Endothelial cell of umbilical vein (primary cell): ENCODE results near the gene SP100. TPM values are rescaled to one million over a fixed set of nuclear protein-coding genes. Genes with fewer than 3 reads are reported as not detected.

Experiments
- BruUV-seq: library from RNA; stranded (reverse); fragments of 400-500 nt; replicated peaks from 2 replicates; lab custom pipeline; 2021; lab: Mats Ljungman, UMichigan
- CTCF ChIA-PET: fragments of 300-600, 350-600 bp; sonication (Branson Sonifier 250); formaldehyde crosslinking; loops from one replicate; lab custom pipeline; 2021; ENCODE audit warnings: antibody characterized with exemption, inconsistent platforms; lab: Charles Lee
- POLR2A ChIA-PET: fragments of 300-600, 350-600 bp; sonication (Branson Sonifier 250); formaldehyde crosslinking; loops from one replicate; lab custom pipeline; 2021; ENCODE audit warnings: antibody characterized with exemption, inconsistent platforms; lab: Charles Lee
- DNase-seq: peaks from one replicate; pipeline ENCODE4 v3.0.0-alpha.2; 2011; ENCODE audit warnings: low read depth, low spot score
- FAIRE-seq: peaks from 2 replicates; lab custom pipeline; 2011; peaks lifted over from hg19 to GRCh38; lab: Jason Lieb, UNC
- H2AFZ ChIP-seq: 2 replicates; pipeline ENCODE4 v1.6.0; 2012; ENCODE audit warnings: low read depth, low read length, control low read depth, inconsistent platforms
- H3K27ac ChIP-seq: 2 replicates; pipeline ENCODE4 v1.5.1; 2011; ENCODE audit warnings: low read depth, mild to moderate bottlenecking, control low read depth, low read length, moderate library complexity; ENCODE audit not compliant: insufficient read depth
- H3K27me3 ChIP-seq, 2 experiments: 2 replicates each; pipeline versions ENCODE4 v1.6.0 to v1.6.1; 2011; ENCODE audit warnings: low read length in 2 of 2, mixed read lengths in 1 of 2; ENCODE audit not compliant: control insufficient read depth in 2 of 2, insufficient read depth in 2 of 2
- H3K36me3 ChIP-seq, 2 experiments: 2 replicates in 1 of 2; 3 replicates in 1 of 2; pipeline ENCODE4 v1.5.1; 2011; ENCODE audit warnings: low read length in 2 of 2, mild to moderate bottlenecking in 1 of 2, moderate library complexity in 1 of 2; ENCODE audit not compliant: control insufficient read depth in 2 of 2, insufficient read depth in 2 of 2; ENCODE audit errors: extremely low read depth in 1 of 2
- H3K4me1 ChIP-seq: 3 replicates; pipeline ENCODE4 v1.5.1; 2011; ENCODE audit warnings: mild to moderate bottlenecking, low read length; ENCODE audit not compliant: control insufficient read depth, insufficient read depth; ENCODE audit errors: extremely low read depth
- H3K4me2 ChIP-seq: 2 replicates; pipeline ENCODE4 v1.6.1; 2011; ENCODE audit warnings: low read length, control low read depth, mixed read lengths; ENCODE audit not compliant: insufficient read depth
- H3K4me3 ChIP-seq, 3 experiments: fragments of 200-600 bp in 1 of 3; sonication (generic), shearing (Covaris generic) in 1 of 3; replicated peaks in 1 of 3; 2 replicates each; pipeline ENCODE4 v1.5.1; 2011 to 2016; ENCODE audit warnings: control low read depth in 3 of 3, low read length in 3 of 3, mild to moderate bottlenecking in 2 of 3, inconsistent platforms in 1 of 3, low read depth in 1 of 3, moderate library complexity in 1 of 3; ENCODE audit not compliant: insufficient read depth in 1 of 3
- H3K79me2 ChIP-seq: 2 replicates; pipeline ENCODE4 v1.6.0; 2012; ENCODE audit warnings: low read length, inconsistent platforms; ENCODE audit not compliant: control insufficient read depth, insufficient read depth
- H3K9ac ChIP-seq: replicated peaks from 2 replicates; pipeline ENCODE3; 2011; ENCODE audit warnings: low read length, control low read depth; ENCODE audit not compliant: insufficient read depth; ENCODE audit errors: extremely low read depth
- H3K9me1 ChIP-seq: replicated peaks from 3 replicates; pipeline ENCODE4 v1.6.0; 2011; ENCODE audit warnings: mild to moderate bottlenecking, low read length; ENCODE audit not compliant: control insufficient read depth, insufficient read depth; ENCODE audit errors: extremely low read depth
- H3K9me3 ChIP-seq: replicated peaks from 2 replicates; pipeline ENCODE4 v1.5.1; 2012; ENCODE audit warnings: low read length, inconsistent platforms; ENCODE audit not compliant: control insufficient read depth, insufficient read depth
- H4K20me1 ChIP-seq: replicated peaks from 2 replicates; pipeline ENCODE3; 2011; ENCODE audit warnings: mild to moderate bottlenecking, low read length; ENCODE audit not compliant: control insufficient read depth, insufficient read depth; ENCODE audit errors: extremely low read depth
- CTCF ChIP-seq, 2 donors: IDR thresholded peaks; 1 replicate in 1 of 2; 2 replicates in 1 of 2; pipeline ENCODE4 v1.5.1; 2011; ENCODE audit warnings: low read length in 2 of 2, mild to moderate bottlenecking in 2 of 2, moderate library complexity in 2 of 2, control low read depth in 1 of 2, inconsistent platforms in 1 of 2, low read depth in 1 of 2; ENCODE audit not compliant: insufficient read depth in 1 of 2; ENCODE audit errors: extremely low read depth in 1 of 2
- FOS ChIP-seq: IDR thresholded peaks from 2 replicates; pipeline ENCODE4 v1.6.1; 2011; ENCODE audit warnings: mild to moderate bottlenecking, low read length, moderate library complexity, borderline replicate concordance; ENCODE audit not compliant: insufficient read depth
- GATA2 ChIP-seq: IDR thresholded peaks from 2 replicates; pipeline ENCODE4 v1.7.0; 2011; ENCODE audit warnings: low read depth, mild to moderate bottlenecking, moderate library complexity, mixed read lengths, low read length; ENCODE audit not compliant: insufficient read length, insufficient read depth
- JUN ChIP-seq: IDR thresholded peaks from 2 replicates; pipeline ENCODE4 v1.6.1; 2011; ENCODE audit warnings: borderline replicate concordance, low read depth; ENCODE audit not compliant: insufficient read length, insufficient read depth
- POLR2A ChIP-seq: IDR thresholded peaks from 2 replicates; pipeline ENCODE4 v1.6.1; 2012; ENCODE audit warnings: low read depth, mild to moderate bottlenecking, control low read depth, low read length
- POLR2AphosphoS5 ChIP-seq: IDR thresholded peaks from 2 replicates; pipeline ENCODE4 v1.6.1; 2012; ENCODE audit warnings: low read depth, mild to moderate bottlenecking, control low read depth, low read length, moderate library complexity; ENCODE audit not compliant: insufficient read depth
- dilution Hi-C: fragments of 300-500 bp; cut with MboI; formaldehyde crosslinking; loops from one replicate; pipeline ENCODE4 v1.15.0; 2019; ENCODE audit warnings: low sequenced_read_pairs; ENCODE audit not compliant: extremely low pct_ligation_motif_present
- intact Hi-C: fragments of 100-400 bp; cut with micrococcal nuclease; formaldehyde crosslinking; loops from one replicate; pipeline ENCODE4 v1.10.0; 2022
- polyA plus RNA-seq, 4 experiments: library from polyadenylated mRNA; depleted of rRNA in 3 of 4; stranded (reverse) in 3 of 4; unstranded in 1 of 4; fragments of >200 nt; gene quantifications; 2 replicates each; pipeline versions ENCODE4 v1.2.1 to v1.2.3, GENCODE V29; 2011 to 2012; ENCODE audit warnings: missing spikeins in 1 of 4
- total RNA-seq: library from RNA; stranded (reverse); gene quantifications from 2 replicates; pipeline ENCODE4 v1.2.3, GENCODE V29; 2021
- TF ChIP-seq, protein P1 (sequence below): IDR thresholded peaks from 2 replicates; pipeline ENCODE4 v1.6.1; 2011; ENCODE audit not compliant: insufficient read depth, insufficient read length

Gene SP100
- total and polyA plus RNA-seq, 2 donors (not counting 3 experiments of a cell fraction or from before 2014, with no cell fraction given), result 33.7 to 108 TPM

GRCh38 chr2:230429513-230429912 is 13.5 kb downstream of the SP100 start:
- no peak overlapping the region for H3K4me3 ChIP-seq
- peaks cover 94% of the 10 kb centered on the region for H3K79me2 ChIP-seq
- intact Hi-C loops, result no loop called here
- DNase-seq (no peak), FAIRE-seq (no peak)
- no peaks in the 10 kb centered on the region for H3K36me3 ChIP-seq
- no peak overlapping the region for H3K27ac ChIP-seq
- no peak overlapping the region for H2AFZ ChIP-seq
- BruUV-seq, result no TSS peak
- no peaks in the 10 kb centered on the region for H3K27me3 ChIP-seq
- POLR2A ChIA-PET, result no interaction called here
- no peaks in the 10 kb centered on the region for H3K9me3 ChIP-seq
- CTCF ChIA-PET, result no interaction called here
- no peaks in the 10 kb centered on the region for H3K4me1 ChIP-seq
- no peak overlapping the region for H3K9ac ChIP-seq
- TF ChIP-seq GATA2 (no peak), FOS (no peak), CTCF (IDR thresholded peaks at IDR 0.05; ENCODE audit: extremely low read depth in 1 of 2, insufficient read depth in 1 of 2, low read depth in 1 of 2, low read length in 2 of 2) (no peak), POLR2A (no peak), POLR2AphosphoS5 (no peak), JUN (no peak)
- TF ChIP-seq, protein P1, sequence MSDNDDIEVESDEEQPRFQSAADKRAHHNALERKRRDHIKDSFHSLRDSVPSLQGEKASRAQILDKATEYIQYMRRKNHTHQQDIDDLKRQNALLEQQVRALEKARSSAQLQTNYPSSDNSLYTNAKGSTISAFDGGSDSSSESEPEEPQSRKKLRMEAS, result no peak
- no peak overlapping the region for H3K4me2 ChIP-seq
- H3K9me1 ChIP-seq, result no peaks in the 10 kb centered on the region
- dilution Hi-C loops, result no loop called here
- H4K20me1 ChIP-seq, result peaks cover 7% of the 10 kb centered on the region
